Activated naive CD8-positive, alpha-beta T cell treated with anti-CD3 and anti-CD28 coated beads, Interleukin-2, amount 50 U/mL, for 24 hours (primary cell): Measurements from ENCODE around the gene CHADL.

Source experiments
- ATAC-seq: fragments of 150-1000 bp; cut with Tn5 transposase; one replicate; pipeline ENCODE4 v1.10.0; 2021
- DNase-seq: peaks from one replicate; pipeline ENCODE4 v3.0.0; 2021
- H3K27ac Mint-ChIP-seq: one replicate; pipeline ENCODE4 v1.8.0; 2021; ENCODE audit warnings: mild to moderate bottlenecking, mixed read lengths
- H3K27me3 Mint-ChIP-seq: one replicate; pipeline ENCODE4 v1.8.0; 2021; ENCODE audit warnings: mixed read lengths
- H3K36me3 Mint-ChIP-seq: one replicate; pipeline ENCODE4 v1.8.0; 2021; ENCODE audit warnings: low read depth, mixed read lengths
- H3K4me1 Mint-ChIP-seq: one replicate; pipeline ENCODE4 v1.8.0; 2021; ENCODE audit warnings: mixed read lengths
- H3K4me3 Mint-ChIP-seq: one replicate; pipeline ENCODE4 v1.8.0; 2021; ENCODE audit warnings: mild to moderate bottlenecking, moderate library complexity, mixed read lengths
- H3K9me3 Mint-ChIP-seq: one replicate; pipeline ENCODE4 v1.8.0; 2021; ENCODE audit warnings: mixed read lengths

The CHADL gene

DNA sequence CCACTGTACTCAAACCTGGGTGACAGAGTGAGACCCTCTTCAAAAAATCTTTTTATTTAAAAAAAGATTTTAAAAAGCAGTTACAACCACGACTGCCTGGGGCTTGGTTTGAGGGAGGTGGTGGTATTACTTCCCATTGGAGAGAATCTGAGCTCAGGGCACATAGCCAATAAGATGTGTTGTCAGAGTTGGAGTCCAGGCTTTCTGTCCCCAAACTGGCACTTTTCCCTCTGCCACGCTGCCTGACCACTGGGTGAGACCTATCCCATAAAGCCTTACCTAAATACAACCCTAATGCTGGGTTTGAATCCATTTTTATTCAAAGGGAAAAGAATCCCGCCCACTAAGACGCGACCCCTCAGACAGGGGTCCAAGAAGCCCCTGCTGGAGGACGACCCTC is 11.5 kb downstream of the CHADL start:
- H3K4me1 Mint-ChIP-seq: no peaks in the 10 kb centered on the region
- peaks cover 20% of the 10 kb centered on the region for H3K36me3 Mint-ChIP-seq
- no peak overlapping the region for H3K4me3 Mint-ChIP-seq
- DNase-seq (no peak), ATAC-seq (no peak)
- no peak overlapping the region for H3K27ac Mint-ChIP-seq
- H3K9me3 Mint-ChIP-seq: no peaks in the 10 kb centered on the region
- H3K27me3 Mint-ChIP-seq: no peaks in the 10 kb centered on the region

DNA sequence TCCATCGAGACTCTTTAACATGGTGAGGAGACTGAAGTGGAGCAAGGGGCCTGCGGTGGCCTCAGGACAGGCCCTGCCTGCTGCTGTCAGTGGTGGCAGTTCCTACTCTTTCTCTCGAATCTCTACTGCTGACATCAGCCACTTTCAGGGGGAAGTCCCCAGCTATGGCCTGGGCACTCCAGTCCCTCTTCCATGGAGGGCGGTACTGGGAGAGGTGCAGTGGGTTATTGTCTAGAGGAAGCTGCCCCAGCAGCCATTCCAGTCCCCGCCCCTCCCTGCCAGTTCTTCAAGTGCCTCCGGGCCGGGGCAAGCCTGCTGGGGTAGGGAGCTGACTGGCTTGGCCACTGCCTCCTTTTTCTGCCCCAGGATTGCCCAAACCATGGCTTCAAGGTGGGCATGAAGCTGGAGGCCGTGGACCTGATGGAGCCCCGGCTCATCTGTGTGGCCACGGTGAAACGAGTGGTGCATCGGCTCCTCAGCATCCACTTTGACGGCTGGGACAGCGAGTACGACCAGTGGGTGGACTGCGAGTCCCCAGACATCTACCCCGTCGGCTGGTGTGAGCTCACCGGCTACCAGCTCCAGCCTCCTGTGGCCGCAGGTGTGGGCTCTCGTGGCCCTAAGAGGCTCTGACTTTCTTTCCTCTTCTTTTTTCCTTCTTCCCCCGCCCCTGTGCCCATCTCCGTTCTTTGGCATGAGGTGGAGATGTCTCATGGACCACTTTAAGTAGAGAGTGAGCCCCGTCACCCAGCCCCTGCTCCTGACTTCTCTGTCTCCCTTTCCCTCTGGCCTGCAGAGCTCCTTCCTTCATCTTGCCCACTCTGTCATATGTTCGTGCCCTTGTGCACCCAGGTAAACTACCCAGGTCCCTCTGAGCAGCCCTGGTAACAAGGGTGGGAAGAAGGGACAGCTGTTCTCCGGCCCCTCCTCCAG is 13.7 kb downstream of the CHADL start:
- DNase-seq: no peak

DNA sequence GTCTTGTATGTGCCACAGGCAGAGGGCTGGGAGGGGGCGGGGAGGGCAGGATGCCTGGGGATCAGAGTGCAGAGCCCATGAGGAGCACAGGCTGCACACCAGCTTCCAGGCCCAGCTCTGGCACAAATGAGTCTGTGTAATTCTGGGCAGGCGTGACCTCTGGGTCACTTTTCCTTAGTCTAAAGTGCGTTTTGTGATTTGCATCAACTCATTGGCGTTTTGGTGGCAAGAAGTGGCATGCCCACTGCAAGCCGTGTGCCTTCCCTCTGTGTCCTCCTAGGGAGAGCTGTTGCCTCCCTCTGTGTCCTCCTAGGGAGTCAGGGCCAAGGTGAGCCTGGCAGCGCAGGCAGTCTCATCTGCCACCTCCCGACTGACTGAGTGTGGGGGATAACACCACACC is 17.2 kb downstream of the CHADL start:
- Mint-ChIP-seq H3K4me3 (no peak overlapping the region), H3K4me1 (no peaks in the 10 kb centered on the region), H3K9me3 (no peaks in the 10 kb centered on the region), H3K27ac (no peak overlapping the region), H3K27me3 (no peaks in the 10 kb centered on the region), H3K36me3 (peaks cover 42% of the 10 kb centered on the region)
- ATAC-seq (no peak), DNase-seq (no peak)

More for the DNA sequence above, 13.7 kb downstream of the CHADL start:
- no peak overlapping the region for H3K27ac Mint-ChIP-seq
- no peak overlapping the region for H3K4me3 Mint-ChIP-seq
- H3K4me1 Mint-ChIP-seq: no peaks in the 10 kb centered on the region
- H3K36me3 Mint-ChIP-seq: peaks cover 30% of the 10 kb centered on the region
- no peaks in the 10 kb centered on the region for H3K9me3 Mint-ChIP-seq
- no peaks in the 10 kb centered on the region for H3K27me3 Mint-ChIP-seq
- no peak for ATAC-seq

DNA sequence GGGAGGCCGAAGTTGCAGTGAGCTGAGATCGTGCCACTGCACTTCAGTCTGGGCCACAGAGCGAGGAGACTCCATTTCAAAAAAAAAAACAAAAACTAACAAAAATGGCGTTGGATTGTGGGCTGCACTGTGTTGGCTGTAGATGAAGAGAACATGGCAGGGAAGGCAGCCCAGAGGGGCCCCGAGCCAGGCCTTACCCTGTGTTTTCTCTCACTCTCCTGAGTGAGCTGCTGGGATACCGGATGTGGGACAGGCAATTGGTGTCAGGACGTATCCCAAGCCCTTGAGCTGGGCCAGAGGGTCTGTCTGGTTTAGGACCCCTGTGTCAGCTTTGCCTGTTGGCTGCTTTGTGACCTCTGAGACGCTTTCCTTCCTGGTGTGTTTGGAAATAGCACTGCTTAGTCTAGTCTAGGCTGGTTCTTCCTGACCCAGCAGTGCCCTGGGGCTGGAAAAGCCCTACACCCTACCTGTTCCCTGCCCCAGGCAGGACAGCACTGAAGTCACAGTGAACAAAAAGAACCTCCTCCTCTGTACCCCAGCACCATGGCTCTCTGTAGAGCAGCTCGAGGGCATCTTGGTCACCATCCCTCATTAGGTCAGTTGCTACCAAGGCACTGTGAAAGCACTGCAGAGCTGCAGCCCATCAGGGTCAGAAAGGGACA is 17.8 kb downstream of the CHADL start:
- peaks cover 40% of the 10 kb centered on the region for H3K36me3 Mint-ChIP-seq
- ATAC-seq (no peak), DNase-seq (no peak)
- H3K4me3 Mint-ChIP-seq: no peak overlapping the region
- no peaks in the 10 kb centered on the region for H3K9me3 Mint-ChIP-seq
- H3K27ac Mint-ChIP-seq: peak overlapping the region; percentile 62
- peaks cover under 1% of the 10 kb centered on the region for H3K4me1 Mint-ChIP-seq
- H3K27me3 Mint-ChIP-seq: no peaks in the 10 kb centered on the region

DNA sequence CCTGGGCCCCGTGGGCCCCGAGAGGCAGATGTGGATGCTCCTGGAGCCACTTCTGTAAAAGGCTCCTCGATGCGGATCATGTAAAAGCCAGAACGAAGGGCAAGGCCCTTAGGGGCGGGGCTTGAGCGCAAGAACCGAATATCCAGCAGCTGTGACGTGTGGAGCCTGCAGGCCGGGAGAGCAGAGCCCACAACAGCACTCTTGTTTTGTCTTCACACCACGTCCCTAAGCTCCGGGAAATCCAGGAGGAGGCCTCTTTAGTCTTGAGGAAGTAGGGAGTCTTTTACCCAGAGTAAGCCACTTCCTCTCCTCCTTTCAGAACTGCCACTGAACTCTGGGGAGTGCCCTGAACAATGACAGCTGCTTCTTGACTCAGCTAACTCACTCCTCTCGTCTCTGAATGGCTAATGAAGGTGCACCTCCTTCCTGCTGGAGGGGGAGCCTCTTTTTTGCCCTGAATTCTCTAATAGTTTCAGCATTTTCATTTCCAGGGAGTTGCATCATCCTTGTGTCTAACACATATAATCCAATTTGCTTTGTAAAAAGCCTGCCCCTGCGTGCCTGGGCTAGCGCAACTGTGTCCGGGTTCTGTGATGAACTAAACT is 23.1 kb downstream of the CHADL start:
- DNase-seq: peak; percentile 34

DNA sequence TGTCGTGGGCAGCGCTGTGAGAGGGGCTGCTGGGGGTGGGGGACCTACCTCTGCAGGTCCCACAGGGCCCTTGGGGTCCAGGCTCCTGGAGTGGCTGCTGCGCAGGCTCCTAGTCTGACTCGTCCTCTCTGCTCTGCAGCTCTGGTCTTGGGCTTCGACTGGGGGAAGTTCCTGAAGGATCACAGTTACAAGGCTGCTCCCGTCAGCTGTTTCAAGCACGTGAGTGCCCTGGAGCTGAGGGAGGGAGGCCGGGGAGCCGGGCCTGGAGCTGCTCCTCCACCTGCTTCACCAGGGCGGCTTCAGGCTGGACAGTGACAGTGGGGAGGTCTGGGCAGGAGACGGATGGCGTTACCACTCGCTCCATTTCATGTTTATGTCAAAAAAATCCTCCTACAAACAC is 23.7 kb downstream of the CHADL start:
- H3K9me3 Mint-ChIP-seq: no peaks in the 10 kb centered on the region
- ATAC-seq (no peak), DNase-seq (no peak)
- no peak overlapping the region for H3K27ac Mint-ChIP-seq
- no peak overlapping the region for H3K4me3 Mint-ChIP-seq
- peaks cover 39% of the 10 kb centered on the region for H3K36me3 Mint-ChIP-seq
- H3K27me3 Mint-ChIP-seq: no peaks in the 10 kb centered on the region
- peaks cover 19% of the 10 kb centered on the region for H3K4me1 Mint-ChIP-seq

More for the DNA sequence above, 23.1 kb downstream of the CHADL start:
- Mint-ChIP-seq H3K27me3 (no peaks in the 10 kb centered on the region), H3K27ac (peak overlapping the region; percentile 74), H3K4me3 (peak overlapping the region; percentile 28), H3K36me3 (peaks cover 40% of the 10 kb centered on the region), H3K9me3 (no peaks in the 10 kb centered on the region), H3K4me1 (peaks cover 19% of the 10 kb centered on the region)
- ATAC-seq: peak; percentile 89

DNA sequence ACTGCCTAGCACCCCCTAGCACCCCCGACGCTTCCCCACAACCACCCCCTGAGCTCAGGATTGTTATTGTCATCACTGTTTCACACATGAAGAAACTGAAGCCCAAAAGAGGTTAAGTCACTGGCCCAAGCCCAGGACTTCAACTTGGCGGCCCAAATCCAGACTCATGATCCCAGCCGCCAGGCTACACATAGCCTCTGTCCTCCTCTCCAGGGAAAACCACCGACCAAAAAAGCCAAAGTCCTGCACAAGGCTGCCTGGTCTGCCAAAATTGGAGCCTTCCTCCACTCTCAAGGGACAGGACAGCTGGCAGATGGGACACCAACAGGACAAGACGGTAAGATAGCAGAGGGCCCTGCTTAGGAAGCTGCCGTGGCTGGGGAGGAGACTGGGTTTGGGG is 24.8 kb downstream of the CHADL start:
- no peaks in the 10 kb centered on the region for H3K27me3 Mint-ChIP-seq
- DNase-seq (no peak), ATAC-seq (no peak)
- no peak overlapping the region for H3K27ac Mint-ChIP-seq
- peaks cover 38% of the 10 kb centered on the region for H3K36me3 Mint-ChIP-seq
- H3K9me3 Mint-ChIP-seq: no peaks in the 10 kb centered on the region
- H3K4me3 Mint-ChIP-seq: no peak overlapping the region
- peaks cover 19% of the 10 kb centered on the region for H3K4me1 Mint-ChIP-seq

DNA sequence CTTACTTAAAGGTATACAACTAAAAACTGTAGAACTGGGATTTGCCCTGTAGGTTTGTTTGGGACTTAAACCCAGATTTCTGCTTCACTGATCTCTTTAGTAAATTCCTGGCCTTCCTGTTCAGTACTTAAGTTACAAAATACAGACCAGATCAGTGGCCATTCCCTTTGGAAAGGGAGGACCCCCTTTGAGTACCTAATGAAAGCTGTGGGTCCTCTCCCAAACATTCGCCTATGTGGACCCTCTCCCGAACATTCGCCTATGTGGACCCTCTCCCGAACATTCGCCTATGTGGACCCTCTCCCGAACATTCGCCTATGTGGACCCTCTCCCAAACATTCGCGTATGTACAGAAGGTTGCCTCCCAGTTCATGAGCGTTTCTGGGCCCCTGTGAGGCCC is 25.3 kb downstream of the CHADL start:
- Mint-ChIP-seq H3K36me3 (peaks cover 39% of the 10 kb centered on the region), H3K4me3 (no peak overlapping the region), H3K4me1 (peaks cover 19% of the 10 kb centered on the region), H3K9me3 (no peaks in the 10 kb centered on the region), H3K27ac (no peak overlapping the region), H3K27me3 (no peaks in the 10 kb centered on the region)
- ATAC-seq: no peak
- no peak for DNase-seq

DNA sequence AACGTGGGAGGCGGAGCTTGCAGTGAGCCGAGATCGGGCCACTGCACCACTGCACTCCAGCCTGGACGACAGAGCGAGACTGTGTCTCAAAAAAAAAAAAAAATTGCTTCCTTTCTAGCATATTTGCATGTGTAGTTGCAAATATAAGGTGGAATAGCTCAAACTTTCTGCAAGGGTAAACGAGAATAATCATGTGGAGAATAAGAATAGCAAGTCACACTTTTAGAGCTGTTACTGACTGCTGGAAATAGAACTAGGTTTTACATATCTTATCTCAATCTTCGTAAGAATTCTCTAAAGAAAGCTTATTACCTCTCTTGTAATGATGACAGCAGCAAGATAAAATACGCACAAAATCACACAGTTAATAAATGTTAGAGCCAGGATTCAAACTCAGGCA is 34.0 kb downstream of the CHADL start:
- H3K4me1 Mint-ChIP-seq: peaks cover 30% of the 10 kb centered on the region
- H3K36me3 Mint-ChIP-seq: peaks cover 25% of the 10 kb centered on the region
- peak overlapping the region; percentile 35 for H3K27ac Mint-ChIP-seq
- peaks cover 4% of the 10 kb centered on the region for H3K27me3 Mint-ChIP-seq
- H3K4me3 Mint-ChIP-seq: peak overlapping the region; percentile 58
- no peak for DNase-seq
- no peaks in the 10 kb centered on the region for H3K9me3 Mint-ChIP-seq
- no peak for ATAC-seq

DNA sequence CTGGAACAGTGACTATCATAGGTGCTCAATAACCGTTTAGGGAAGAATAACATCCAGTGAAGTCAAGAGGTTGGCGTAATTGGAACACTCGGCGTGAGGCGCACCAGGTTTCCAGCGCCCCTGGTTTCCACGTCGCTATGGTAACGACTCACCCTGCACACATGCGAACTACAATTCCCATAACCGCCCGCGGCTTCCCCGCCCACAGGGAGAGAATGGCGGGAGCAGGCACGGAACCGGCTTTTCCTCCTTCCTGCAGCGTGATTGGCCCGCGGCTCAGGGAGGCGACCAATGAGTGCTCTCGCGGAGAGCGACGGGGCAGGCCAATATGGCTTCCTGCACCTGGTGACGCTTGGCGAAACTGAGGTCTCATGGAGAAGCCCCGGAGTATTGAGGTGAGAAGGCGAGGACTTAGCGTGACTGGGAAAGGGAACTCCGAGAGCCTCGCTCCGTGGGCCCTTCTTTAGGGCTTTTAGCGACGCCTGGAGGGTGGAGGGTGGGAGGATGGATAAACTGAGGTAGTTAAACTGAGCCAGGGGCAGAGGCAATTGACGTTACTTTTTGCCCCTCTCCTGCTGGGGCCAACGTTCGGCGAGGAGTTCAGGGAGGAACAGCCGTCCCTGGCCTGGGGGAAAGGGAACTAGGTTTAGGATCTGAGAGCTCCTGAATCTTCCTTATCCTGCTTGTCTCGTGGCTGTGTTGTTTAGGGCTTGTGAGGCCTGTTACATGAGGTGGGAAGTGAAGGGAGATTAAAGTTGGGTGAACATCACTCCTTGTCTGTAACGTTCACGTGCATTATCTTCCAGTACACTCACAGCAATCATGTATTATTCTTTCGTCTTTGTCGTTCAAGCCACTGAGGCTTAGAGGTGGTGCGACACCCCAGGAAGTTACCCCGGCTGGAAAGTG is 35.5 kb downstream of the CHADL start, which contains the start of gene L3MBTL2:
Gene L3MBTL2, plus strand, starts transcription at position 321 of the 909 bp plus-strand sequence. Its CDS starts 51 bp downstream, at position 372.
- Mint-ChIP-seq H3K36me3 (peaks cover 20% of the 10 kb centered on the region), H3K4me3 (peak within 1 kb of the TSS; percentile 99), H3K27me3 (peaks cover 7% of the 10 kb centered on the region), H3K4me1 (peaks cover 30% of the 10 kb centered on the region), H3K27ac (peak within 1 kb of the TSS; percentile 99), H3K9me3 (no peaks in the 10 kb centered on the region)
- DNase-seq: peak; percentile 99
- ATAC-seq: peak; percentile 100

DNA sequence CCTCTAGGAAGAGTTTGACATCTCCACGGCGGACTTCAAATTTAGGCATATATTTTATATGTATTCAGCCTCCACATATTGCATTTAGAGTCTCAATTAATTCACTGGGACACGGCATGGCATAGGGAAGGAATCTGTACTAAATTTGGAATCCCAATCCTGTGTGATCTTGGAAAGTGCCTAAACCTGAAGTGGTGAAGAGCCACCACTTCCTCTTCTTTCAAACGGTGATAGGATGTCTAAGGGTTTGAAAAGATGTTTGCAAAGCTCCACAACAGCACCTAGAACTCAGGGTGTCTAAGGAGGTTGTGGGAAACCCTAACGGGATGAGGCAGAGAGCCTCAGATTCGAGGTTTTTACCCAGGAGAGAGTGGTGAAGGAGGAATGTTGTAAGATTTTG is 36.7 kb downstream of the CHADL start:
- ATAC-seq: no peak
- Mint-ChIP-seq H3K27me3 (peaks cover 11% of the 10 kb centered on the region), H3K9me3 (no peaks in the 10 kb centered on the region), H3K36me3 (peaks cover 15% of the 10 kb centered on the region), H3K4me1 (peaks cover 30% of the 10 kb centered on the region), H3K27ac (no peak overlapping the region), H3K4me3 (peak overlapping the region; percentile 40)
- no peak for DNase-seq

DNA sequence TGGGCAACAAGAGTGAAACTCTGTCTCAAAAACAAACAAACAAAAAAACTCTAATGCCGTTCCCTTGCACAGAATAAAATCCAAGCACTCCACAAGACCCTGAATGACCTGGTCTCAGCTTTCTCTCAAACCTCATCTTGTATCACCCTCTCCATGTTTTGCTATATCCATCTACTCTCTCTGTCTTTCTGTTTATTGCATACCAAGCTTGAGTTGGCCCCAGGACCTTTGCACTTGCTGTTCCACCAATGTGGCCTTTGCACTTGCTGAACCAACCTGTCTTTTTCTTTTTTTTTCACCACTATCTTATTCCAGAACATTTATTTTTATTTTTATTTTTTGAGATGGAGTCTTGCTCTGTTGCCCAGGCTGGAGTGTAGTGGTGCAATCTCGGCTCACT is 37.6 kb downstream of the CHADL start:
- ATAC-seq (no peak), DNase-seq (no peak)
- Mint-ChIP-seq H3K27me3 (peaks cover 15% of the 10 kb centered on the region), H3K4me3 (peak overlapping the region; percentile 9), H3K27ac (no peak overlapping the region), H3K4me1 (peaks cover 35% of the 10 kb centered on the region), H3K9me3 (no peaks in the 10 kb centered on the region), H3K36me3 (peaks cover 13% of the 10 kb centered on the region)

DNA sequence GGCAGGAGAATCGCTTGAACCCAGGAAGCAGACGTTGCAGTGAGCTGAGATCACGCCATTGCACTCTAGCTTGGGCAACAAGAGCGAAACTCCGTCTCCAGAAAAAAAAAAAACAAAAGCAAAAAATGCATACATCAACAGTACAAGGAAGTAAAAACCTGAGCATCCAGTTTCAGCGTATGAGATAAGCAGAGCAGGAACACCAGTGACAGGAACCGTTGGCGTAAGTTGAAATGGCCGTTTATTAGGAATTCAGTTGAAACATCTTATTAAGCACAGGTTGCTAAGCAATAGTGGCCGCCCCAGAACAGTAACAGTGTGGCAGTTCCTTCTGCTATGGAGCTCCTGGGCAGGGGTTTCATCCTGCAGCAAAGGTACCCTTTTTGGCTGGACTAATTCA is 39.6 kb downstream of the CHADL start:
- Mint-ChIP-seq H3K27ac (no peak overlapping the region), H3K4me1 (peaks cover 29% of the 10 kb centered on the region), H3K36me3 (peaks cover 8% of the 10 kb centered on the region), H3K27me3 (peaks cover 15% of the 10 kb centered on the region), H3K4me3 (no peak overlapping the region), H3K9me3 (no peaks in the 10 kb centered on the region)
- no peak for ATAC-seq
- no peak for DNase-seq

DNA sequence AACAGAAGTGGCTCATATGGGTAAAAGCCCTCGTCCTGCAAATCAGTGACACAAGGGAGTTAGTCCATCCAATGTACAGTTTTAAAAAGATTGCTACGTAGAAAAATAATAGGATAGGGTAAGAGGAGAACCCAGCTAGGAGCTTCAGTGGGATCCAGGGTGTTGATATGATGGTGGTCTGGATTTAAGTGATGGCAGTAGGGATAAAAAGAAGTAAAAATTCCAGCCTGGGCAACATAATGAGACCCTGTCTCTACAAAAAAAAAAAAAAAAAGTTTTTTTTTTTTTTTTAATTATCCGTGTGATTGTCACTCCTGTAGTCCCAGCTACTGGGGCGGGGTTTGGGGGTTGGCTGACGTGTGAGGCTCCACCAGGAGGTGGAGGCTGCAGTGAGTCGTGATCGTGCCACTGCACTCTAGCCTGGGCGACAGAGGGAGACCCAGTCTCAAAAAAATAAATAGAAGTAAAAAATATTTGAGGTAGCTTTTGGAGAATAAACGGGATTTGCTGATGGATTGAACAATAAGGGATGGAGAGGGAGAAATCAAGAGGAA is 42.6 kb downstream of the CHADL start:
- DNase-seq (peak; percentile 62), ATAC-seq (peak; percentile 61)
- H3K27ac Mint-ChIP-seq: no peak overlapping the region
- H3K4me1 Mint-ChIP-seq: peaks cover 12% of the 10 kb centered on the region
- peaks cover 12% of the 10 kb centered on the region for H3K27me3 Mint-ChIP-seq
- peak overlapping the region; percentile 84 for H3K4me3 Mint-ChIP-seq
- H3K9me3 Mint-ChIP-seq: no peaks in the 10 kb centered on the region
- H3K36me3 Mint-ChIP-seq: no peaks in the 10 kb centered on the region
